Bronchial epithelial cell (primary cell): ENCODE measurements around the gene TMEM132D. TPM values are rescaled to one million over a fixed set of nuclear protein-coding genes. Genes with fewer than 3 reads are reported as not detected.
A peak's percentile ranks its signal among the peaks of the same experiment; 100 is the strongest.

Experiments
- DNase-seq: peaks from one replicate; pipeline ENCODE4 v3.0.0-alpha.2; 2010; ENCODE audit warnings: low read depth
- FAIRE-seq: peaks from 2 replicates; lab custom pipeline; 2011; peaks lifted over from hg19 to GRCh38; lab: Jason Lieb, UNC
- H3K27me3 ChIP-seq: 2 replicates; pipeline ENCODE4 v1.5.1; 2011; ENCODE audit warnings: low read length; ENCODE audit not compliant: control insufficient read depth, insufficient read depth
- H3K36me3 ChIP-seq: 2 replicates; pipeline ENCODE4 v1.5.1; 2011; ENCODE audit warnings: low read length; ENCODE audit not compliant: control insufficient read depth, insufficient read depth
- H3K4me3 ChIP-seq: 2 replicates; pipeline ENCODE4 v1.5.1; 2011; ENCODE audit warnings: mild to moderate bottlenecking, low read depth, low read length, control low read depth
- total RNA-seq: library from RNA; depleted of rRNA; stranded (reverse); fragments of >200 nt; gene quantifications from 2 replicates; pipeline ENCODE4 v1.2.1, GENCODE V29; 2014
- TF ChIP-seq, protein P1 (sequence below): IDR thresholded peaks from 2 replicates; pipeline ENCODE4 v1.5.1; 2011; ENCODE audit warnings: mild to moderate bottlenecking, moderate library complexity, low read length, control low read depth, inconsistent platforms; ENCODE audit not compliant: insufficient read depth, severe bottlenecking

Gene TMEM132D
- total RNA-seq, 1 donor from 2014 or later: not detected

DNA sequence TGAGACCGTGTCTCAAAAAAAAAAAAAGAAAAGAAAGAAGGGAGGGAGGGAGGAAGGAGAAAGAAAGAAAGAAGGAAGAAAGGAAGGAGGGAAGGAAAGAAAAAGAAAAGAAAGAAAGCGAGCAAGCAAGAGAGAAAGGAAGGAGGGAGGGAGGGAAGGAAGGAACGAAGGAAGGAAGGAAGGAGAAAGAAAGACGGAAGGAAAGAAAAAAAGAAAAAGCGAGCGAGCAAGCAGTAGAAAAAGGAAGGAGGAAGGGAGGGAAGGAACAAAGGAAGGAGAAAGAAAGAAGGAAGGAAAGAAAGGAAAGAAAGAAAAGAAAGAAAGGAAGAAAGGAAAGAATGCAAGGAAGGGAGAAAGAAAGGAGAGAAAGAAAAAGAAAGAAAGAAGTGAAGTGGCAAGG is 546.6 kb downstream of the TMEM132D start:
- H3K36me3 ChIP-seq: no peaks in the 10 kb centered on the region
- TF ChIP-seq, protein P1, sequence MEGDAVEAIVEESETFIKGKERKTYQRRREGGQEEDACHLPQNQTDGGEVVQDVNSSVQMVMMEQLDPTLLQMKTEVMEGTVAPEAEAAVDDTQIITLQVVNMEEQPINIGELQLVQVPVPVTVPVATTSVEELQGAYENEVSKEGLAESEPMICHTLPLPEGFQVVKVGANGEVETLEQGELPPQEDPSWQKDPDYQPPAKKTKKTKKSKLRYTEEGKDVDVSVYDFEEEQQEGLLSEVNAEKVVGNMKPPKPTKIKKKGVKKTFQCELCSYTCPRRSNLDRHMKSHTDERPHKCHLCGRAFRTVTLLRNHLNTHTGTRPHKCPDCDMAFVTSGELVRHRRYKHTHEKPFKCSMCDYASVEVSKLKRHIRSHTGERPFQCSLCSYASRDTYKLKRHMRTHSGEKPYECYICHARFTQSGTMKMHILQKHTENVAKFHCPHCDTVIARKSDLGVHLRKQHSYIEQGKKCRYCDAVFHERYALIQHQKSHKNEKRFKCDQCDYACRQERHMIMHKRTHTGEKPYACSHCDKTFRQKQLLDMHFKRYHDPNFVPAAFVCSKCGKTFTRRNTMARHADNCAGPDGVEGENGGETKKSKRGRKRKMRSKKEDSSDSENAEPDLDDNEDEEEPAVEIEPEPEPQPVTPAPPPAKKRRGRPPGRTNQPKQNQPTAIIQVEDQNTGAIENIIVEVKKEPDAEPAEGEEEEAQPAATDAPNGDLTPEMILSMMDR: no peak
- FAIRE-seq: no peak
- no peak for DNase-seq
- H3K27me3 ChIP-seq: no peaks in the 10 kb centered on the region
- H3K4me3 ChIP-seq: no peak overlapping the region

- TF ChIP-seq, protein P1: no peak
- DNase-seq (no peak), FAIRE-seq (peak; percentile 18)
- Histone ChIP-seq H3K27me3 (no peaks in the 10 kb centered on the region), H3K4me3 (no peak overlapping the region), H3K36me3 (no peaks in the 10 kb centered on the region)
Observed at GRCh38 chr12:129351481-129351880, 552.3 kb downstream of the TMEM132D start.

GRCh38 chr12:129339336-129339735 is 564.5 kb downstream of the TMEM132D start:
- Histone ChIP-seq H3K27me3 (no peaks in the 10 kb centered on the region), H3K36me3 (no peaks in the 10 kb centered on the region), H3K4me3 (no peak overlapping the region)
- TF ChIP-seq, protein P1: no peak
- FAIRE-seq: no peak
- no peak for DNase-seq

DNA sequence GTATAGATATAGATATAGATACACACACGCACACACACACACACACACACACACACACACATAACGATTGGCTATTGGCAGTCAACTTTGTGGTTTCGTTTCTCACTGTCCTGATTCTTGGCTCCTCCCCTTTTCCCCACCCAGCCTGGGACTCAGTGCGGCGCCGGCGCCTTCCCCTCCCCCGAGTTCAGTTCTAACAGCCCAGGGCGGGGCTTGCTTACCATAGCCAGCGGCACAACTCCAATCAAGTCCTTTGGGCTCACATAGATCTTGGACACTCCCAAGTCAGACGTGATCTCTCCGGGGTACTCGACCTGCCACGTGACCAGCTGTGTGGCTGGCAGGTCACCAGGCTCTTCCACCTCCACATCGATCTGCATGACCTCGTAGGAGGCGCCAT is 566.4 kb downstream of the TMEM132D start:
- TF ChIP-seq, protein P1: no peak
- FAIRE-seq: no peak

GRCh38 chr12:129335773-129336172 is 568.1 kb downstream of the TMEM132D start:
- no peaks in the 10 kb centered on the region for H3K27me3 ChIP-seq
- H3K4me3 ChIP-seq: no peak overlapping the region
- FAIRE-seq: no peak
- DNase-seq: no peak
- no peaks in the 10 kb centered on the region for H3K36me3 ChIP-seq
- TF ChIP-seq, protein P1: no peak

More for the DNA sequence above, 566.4 kb downstream of the TMEM132D start:
- no peaks in the 10 kb centered on the region for H3K27me3 ChIP-seq
- no peaks in the 10 kb centered on the region for H3K36me3 ChIP-seq
- no peak for DNase-seq
- no peak overlapping the region for H3K4me3 ChIP-seq

GRCh38 chr12:129332286-129332685 is 571.5 kb downstream of the TMEM132D start:
- FAIRE-seq: no peak
- TF ChIP-seq, protein P1: no peak
- no peak for DNase-seq
- no peak overlapping the region for H3K4me3 ChIP-seq
- H3K27me3 ChIP-seq: no peaks in the 10 kb centered on the region
- no peaks in the 10 kb centered on the region for H3K36me3 ChIP-seq
